ENCODE results near the gene ZSWIM6. TPM values are rescaled to one million over a fixed set of nuclear protein-coding genes. Genes with fewer than 3 reads are reported as not detected.

The ZSWIM6 gene
- polyA plus RNA-seq, 2 donors, result 3.6 to 5.4 TPM

- 67 to 80% methylated on average over 4 of the region's 4 CpGs for WGBS, 2 donors
- Histone ChIP-seq H3K4me3 (ENCODE audit: low read depth in 1 of 2, low read length in 2 of 2) (no peak overlapping the region), H3K4me1 (ENCODE audit: control insufficient read depth in 2 of 2, insufficient read depth in 2 of 2, low read length in 1 of 2) (peaks cover 0 to 8% of the 10 kb centered on the region in 2 donors), H3K9me3 (ENCODE audit: control insufficient read depth in 2 of 2, insufficient read depth in 1 of 2, low read depth in 1 of 2, low read length in 1 of 2) (no peaks in the 10 kb centered on the region), H3K36me3 (ENCODE audit: control insufficient read depth in 2 of 2, insufficient read depth in 2 of 2, low read length in 1 of 2) (no peaks in the 10 kb centered on the region), H3K27ac (ENCODE audit: low read depth in 2 of 2, low read length in 1 of 2) (no peak overlapping the region), H3K27me3 (ENCODE audit: control insufficient read depth in 1 of 2, insufficient read depth in 2 of 2, low read length in 2 of 2) (no peaks in the 10 kb centered on the region)
These were observed 132.5 kb downstream of the ZSWIM6 start for GRCh38 chr5:61464512-61464911.

- no peaks in the 10 kb centered on the region for H3K9me3 ChIP-seq (ENCODE audit: control insufficient read depth in 2 of 2, insufficient read depth in 1 of 2, low read depth in 1 of 2, low read length in 1 of 2)
- WGBS, 2 donors, result 86 to 91% methylated on average over 1 of the region's 1 CpG
- H3K27ac ChIP-seq (ENCODE audit: low read depth in 2 of 2, low read length in 1 of 2), result no peak overlapping the region
- no peaks in the 10 kb centered on the region for H3K27me3 ChIP-seq (ENCODE audit: control insufficient read depth in 1 of 2, insufficient read depth in 2 of 2, low read length in 2 of 2)
- H3K36me3 ChIP-seq (ENCODE audit: control insufficient read depth in 2 of 2, insufficient read depth in 2 of 2, low read length in 1 of 2), result no peaks in the 10 kb centered on the region
- H3K4me3 ChIP-seq (ENCODE audit: low read depth in 1 of 2, low read length in 2 of 2), result no peak overlapping the region
- peaks cover 0 to 8% of the 10 kb centered on the region in 2 donors for H3K4me1 ChIP-seq (ENCODE audit: control insufficient read depth in 2 of 2, insufficient read depth in 2 of 2, low read length in 1 of 2)
These were observed 133.0 kb downstream of the ZSWIM6 start for GRCh38 chr5:61465066-61465465.

- Histone ChIP-seq H3K4me1 (ENCODE audit: control insufficient read depth in 2 of 2, insufficient read depth in 2 of 2, low read length in 1 of 2) (peaks cover 0 to 8% of the 10 kb centered on the region in 2 donors), H3K9me3 (ENCODE audit: control insufficient read depth in 2 of 2, insufficient read depth in 1 of 2, low read depth in 1 of 2, low read length in 1 of 2) (no peaks in the 10 kb centered on the region), H3K36me3 (ENCODE audit: control insufficient read depth in 2 of 2, insufficient read depth in 2 of 2, low read length in 1 of 2) (no peaks in the 10 kb centered on the region), H3K27me3 (ENCODE audit: control insufficient read depth in 1 of 2, insufficient read depth in 2 of 2, low read length in 2 of 2) (no peaks in the 10 kb centered on the region), H3K4me3 (ENCODE audit: low read depth in 1 of 2, low read length in 2 of 2) (no peak overlapping the region), H3K27ac (ENCODE audit: low read depth in 2 of 2, low read length in 1 of 2) (no peak overlapping the region)
- 94 to 99% methylated on average over 1 of the region's 1 CpG for WGBS, 2 donors
These were observed 133.4 kb downstream of the ZSWIM6 start for GRCh38 chr5:61465496-61465895.

GRCh38 chr5:61466017-61466416 is 134.0 kb downstream of the ZSWIM6 start:
- Histone ChIP-seq H3K27me3 (ENCODE audit: control insufficient read depth in 1 of 2, insufficient read depth in 2 of 2, low read length in 2 of 2) (no peaks in the 10 kb centered on the region), H3K9me3 (ENCODE audit: control insufficient read depth in 2 of 2, insufficient read depth in 1 of 2, low read depth in 1 of 2, low read length in 1 of 2) (no peaks in the 10 kb centered on the region), H3K36me3 (ENCODE audit: control insufficient read depth in 2 of 2, insufficient read depth in 2 of 2, low read length in 1 of 2) (no peaks in the 10 kb centered on the region), H3K27ac (ENCODE audit: low read depth in 2 of 2, low read length in 1 of 2) (no peak overlapping the region), H3K4me1 (ENCODE audit: control insufficient read depth in 2 of 2, insufficient read depth in 2 of 2, low read length in 1 of 2) (peaks cover 0 to 8% of the 10 kb centered on the region in 2 donors), H3K4me3 (ENCODE audit: low read depth in 1 of 2, low read length in 2 of 2) (no peak overlapping the region)
- WGBS, 2 donors, result 75 to 90% methylated on average over 1 of the region's 1 CpG

GRCh38 chr5:61467766-61468482 is 135.9 kb downstream of the ZSWIM6 start:
- Histone ChIP-seq H3K27ac (ENCODE audit: low read depth in 2 of 2, low read length in 1 of 2) (no peak overlapping the region), H3K4me1 (ENCODE audit: control insufficient read depth in 2 of 2, insufficient read depth in 2 of 2, low read length in 1 of 2) (peaks cover 0 to 6% of the 10 kb centered on the region in 2 donors), H3K4me3 (ENCODE audit: low read depth in 1 of 2, low read length in 2 of 2) (no peak overlapping the region), H3K27me3 (ENCODE audit: control insufficient read depth in 1 of 2, insufficient read depth in 2 of 2, low read length in 2 of 2) (no peaks in the 10 kb centered on the region), H3K36me3 (ENCODE audit: control insufficient read depth in 2 of 2, insufficient read depth in 2 of 2, low read length in 1 of 2) (no peaks in the 10 kb centered on the region), H3K9me3 (ENCODE audit: control insufficient read depth in 2 of 2, insufficient read depth in 1 of 2, low read depth in 1 of 2, low read length in 1 of 2) (no peaks in the 10 kb centered on the region)
- WGBS, 2 donors, result 23 to 34% methylated on average over 2 of the region's 2 CpGs

- H3K27me3 ChIP-seq (ENCODE audit: control insufficient read depth in 1 of 2, insufficient read depth in 2 of 2, low read length in 2 of 2), result no peaks in the 10 kb centered on the region
- no peaks in the 10 kb centered on the region for H3K36me3 ChIP-seq (ENCODE audit: control insufficient read depth in 2 of 2, insufficient read depth in 2 of 2, low read length in 1 of 2)
- no peaks in the 10 kb centered on the region for H3K9me3 ChIP-seq (ENCODE audit: control insufficient read depth in 2 of 2, insufficient read depth in 1 of 2, low read depth in 1 of 2, low read length in 1 of 2)
- 88 to 89% methylated on average over 2 of the region's 2 CpGs for WGBS, 2 donors
- no peak overlapping the region for H3K4me3 ChIP-seq (ENCODE audit: low read depth in 1 of 2, low read length in 2 of 2)
- no peak overlapping the region for H3K27ac ChIP-seq (ENCODE audit: low read depth in 2 of 2, low read length in 1 of 2)
- peaks cover 0 to 6% of the 10 kb centered on the region in 2 donors for H3K4me1 ChIP-seq (ENCODE audit: control insufficient read depth in 2 of 2, insufficient read depth in 2 of 2, low read length in 1 of 2)
These were observed 136.4 kb downstream of the ZSWIM6 start for GRCh38 chr5:61468483-61468865.

GRCh38 chr5:61471352-61471751 is 139.3 kb downstream of the ZSWIM6 start:
- Histone ChIP-seq H3K9me3 (ENCODE audit: control insufficient read depth in 2 of 2, insufficient read depth in 1 of 2, low read depth in 1 of 2, low read length in 1 of 2) (no peaks in the 10 kb centered on the region), H3K4me3 (ENCODE audit: low read depth in 1 of 2, low read length in 2 of 2) (no peak overlapping the region), H3K4me1 (ENCODE audit: control insufficient read depth in 2 of 2, insufficient read depth in 2 of 2, low read length in 1 of 2) (peaks cover 0 to 2% of the 10 kb centered on the region in 2 donors), H3K36me3 (ENCODE audit: control insufficient read depth in 2 of 2, insufficient read depth in 2 of 2, low read length in 1 of 2) (no peaks in the 10 kb centered on the region), H3K27me3 (ENCODE audit: control insufficient read depth in 1 of 2, insufficient read depth in 2 of 2, low read length in 2 of 2) (no peaks in the 10 kb centered on the region), H3K27ac (ENCODE audit: low read depth in 2 of 2, low read length in 1 of 2) (no peak overlapping the region)
- WGBS, 2 donors, result 85 to 98% methylated on average over 1 of the region's 1 CpG

GRCh38 chr5:61472172-61472958 is 140.3 kb downstream of the ZSWIM6 start:
- Histone ChIP-seq H3K4me3 (ENCODE audit: low read depth in 1 of 2, low read length in 2 of 2) (no peak overlapping the region), H3K27me3 (ENCODE audit: control insufficient read depth in 1 of 2, insufficient read depth in 2 of 2, low read length in 2 of 2) (no peaks in the 10 kb centered on the region), H3K9me3 (ENCODE audit: control insufficient read depth in 2 of 2, insufficient read depth in 1 of 2, low read depth in 1 of 2, low read length in 1 of 2) (no peaks in the 10 kb centered on the region), H3K27ac (ENCODE audit: low read depth in 2 of 2, low read length in 1 of 2) (no peak overlapping the region), H3K36me3 (ENCODE audit: control insufficient read depth in 2 of 2, insufficient read depth in 2 of 2, low read length in 1 of 2) (no peaks in the 10 kb centered on the region), H3K4me1 (ENCODE audit: control insufficient read depth in 2 of 2, insufficient read depth in 2 of 2, low read length in 1 of 2) (peaks cover 0 to 2% of the 10 kb centered on the region in 2 donors)
- 71 to 81% methylated on average over 7 of the region's 7 CpGs for WGBS, 2 donors

- Histone ChIP-seq H3K27ac (ENCODE audit: low read depth in 2 of 2, low read length in 1 of 2) (no peak overlapping the region), H3K9me3 (ENCODE audit: control insufficient read depth in 2 of 2, insufficient read depth in 1 of 2, low read depth in 1 of 2, low read length in 1 of 2) (no peaks in the 10 kb centered on the region), H3K4me1 (ENCODE audit: control insufficient read depth in 2 of 2, insufficient read depth in 2 of 2, low read length in 1 of 2) (no peaks in the 10 kb centered on the region), H3K27me3 (ENCODE audit: control insufficient read depth in 1 of 2, insufficient read depth in 2 of 2, low read length in 2 of 2) (no peaks in the 10 kb centered on the region), H3K4me3 (ENCODE audit: low read depth in 1 of 2, low read length in 2 of 2) (no peak overlapping the region), H3K36me3 (ENCODE audit: control insufficient read depth in 2 of 2, insufficient read depth in 2 of 2, low read length in 1 of 2) (no peaks in the 10 kb centered on the region)
- 88 to 96% methylated on average over 4 of the region's 4 CpGs for WGBS, 2 donors
These were observed 142.7 kb downstream of the ZSWIM6 start for GRCh38 chr5:61474746-61475145.
